Measurements from ENCODE around the gene MYL12A.

The MYL12A gene

GRCh38 chr18:3297025-3297984, 49.7 kb downstream of the MYL12A start:
- peak; percentile 93 for DNase-seq (ENCODE audit: low read depth, low spot score)
- in situ Hi-C loops (cut with HindIII; ENCODE audit: low sequenced_read_pairs), result loop anchor here (25.0 kb wide), 2 partner anchors 165 to 315 kb away; partner anchors contain the start of gene TGIF1
- peak overlapping the region; percentile 65 for H3K4me3 ChIP-seq (ENCODE audit: low read depth, low read length)
- TF ChIP-seq CTCF (IDR thresholded peaks at IDR 0.05; ENCODE audit: low read depth, low read length), result peak; percentile 66

- DNase-seq (ENCODE audit: low read depth, low spot score), result no peak
- TF ChIP-seq CTCF (IDR thresholded peaks at IDR 0.05; ENCODE audit: low read depth, low read length), result no peak
- in situ Hi-C loops (cut with HindIII; ENCODE audit: low sequenced_read_pairs), result no loop called here
- H3K4me3 ChIP-seq (ENCODE audit: low read depth, low read length), result no peak overlapping the region
Measured at GRCh38 chr18:3304832-3305231, 57.2 kb downstream of the MYL12A start.

- TF ChIP-seq CTCF (IDR thresholded peaks at IDR 0.05; ENCODE audit: low read depth, low read length), result no peak
- in situ Hi-C loops (cut with HindIII; ENCODE audit: low sequenced_read_pairs), result no loop called here
- peak; percentile 98 for DNase-seq (ENCODE audit: low read depth, low spot score)
- H3K4me3 ChIP-seq (ENCODE audit: low read depth, low read length), result no peak overlapping the region
Measured at GRCh38 chr18:3305354-3305762, 57.8 kb downstream of the MYL12A start.

All from astrocyte of the spinal cord (primary cell).